ENCODE measurements around the gene MAN2B2.

Gene MAN2B2

DNA sequence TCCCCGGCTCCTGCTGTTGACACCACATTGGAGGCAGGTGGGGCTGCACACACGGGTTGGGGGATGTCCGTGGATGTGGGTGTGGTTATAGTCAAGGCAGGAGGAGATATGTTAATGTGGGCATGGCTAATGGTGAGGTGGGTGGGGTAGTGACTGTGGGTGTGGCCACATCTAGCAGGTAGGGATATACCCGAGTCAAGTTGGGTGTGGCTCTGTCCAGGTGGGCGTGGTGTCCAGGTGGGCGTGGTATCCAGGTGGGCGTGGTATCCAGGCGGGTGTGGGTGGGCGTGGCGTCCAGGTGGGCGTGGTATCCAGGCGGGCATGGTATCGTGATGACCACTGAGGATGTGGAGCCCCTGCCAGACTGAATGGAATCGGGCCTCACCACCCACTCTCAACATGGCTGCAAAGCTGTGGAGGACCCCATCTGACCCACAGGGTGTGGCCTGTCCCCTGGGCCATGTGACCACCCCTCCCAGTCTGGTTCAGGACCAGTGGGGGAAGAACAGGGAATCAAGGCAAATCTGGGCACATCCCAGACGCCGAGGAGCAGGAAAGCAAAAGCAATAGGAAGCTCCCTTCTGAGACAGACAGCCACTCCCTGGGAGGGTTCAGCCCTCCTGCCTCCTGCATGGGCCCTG lies 21.0 kb downstream of the MAN2B2 start:
- DNase-seq (ENCODE audit: low read depth) = no peak

DNA sequence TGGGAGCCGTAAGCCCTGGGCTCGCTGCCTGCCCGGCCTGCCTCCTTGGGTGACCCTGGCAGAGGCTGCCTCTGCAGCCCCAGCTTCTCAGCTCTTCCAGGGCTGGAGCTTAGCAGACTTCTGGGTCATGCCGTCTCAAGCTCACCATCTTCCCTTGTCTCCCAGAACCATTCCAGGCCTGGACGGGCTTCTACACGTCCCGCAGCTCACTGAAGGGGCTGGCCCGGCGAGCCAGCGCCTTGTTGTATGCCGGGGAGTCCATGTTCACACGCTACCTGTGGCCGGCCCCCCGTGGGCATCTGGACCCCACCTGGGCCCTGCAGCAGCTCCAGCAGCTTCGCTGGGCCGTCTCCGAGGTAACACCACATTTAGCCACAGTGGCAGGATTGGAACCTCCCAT lies 22.0 kb downstream of the MAN2B2 start:
- no peak for DNase-seq (ENCODE audit: low read depth)

DNA sequence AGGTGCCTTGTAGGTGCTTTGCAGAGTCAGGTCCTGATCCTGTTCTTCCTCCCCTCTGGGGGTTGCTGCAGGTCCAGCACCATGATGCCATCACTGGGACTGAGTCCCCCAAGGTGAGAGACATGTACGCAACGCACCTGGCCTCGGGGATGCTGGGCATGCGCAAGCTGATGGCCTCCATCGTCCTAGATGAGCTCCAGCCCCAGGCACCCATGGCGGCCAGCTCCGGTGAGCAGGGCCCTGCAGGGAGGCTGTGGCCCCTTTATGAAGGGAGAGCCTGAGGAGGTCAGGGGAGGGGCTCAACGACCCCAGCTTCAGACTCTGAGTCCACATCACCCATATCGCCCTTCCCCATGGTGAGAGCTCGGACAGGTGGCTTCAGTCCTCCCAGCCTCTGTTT lies 23.1 kb downstream of the MAN2B2 start:
- DNase-seq (ENCODE audit: low read depth) = no peak

DNA sequence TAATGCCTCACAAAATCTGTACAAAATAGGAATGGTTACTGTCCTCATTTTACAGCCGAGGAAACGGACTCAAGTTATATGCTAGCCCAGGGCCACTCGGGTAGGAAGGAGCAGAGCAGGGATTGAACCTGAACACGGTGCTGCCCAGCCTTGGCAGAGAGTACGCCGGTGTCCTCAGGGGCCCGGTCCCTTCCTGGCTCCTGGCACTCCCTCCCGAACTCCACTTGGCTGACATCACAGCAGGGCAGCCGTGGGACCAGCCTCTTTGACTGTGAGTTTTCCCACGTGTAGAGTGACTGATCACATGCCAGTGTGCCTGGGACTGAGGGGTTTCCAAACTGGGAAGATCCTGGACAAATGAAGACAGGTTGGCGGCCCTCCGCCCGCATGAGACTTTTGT lies 23.7 kb downstream of the MAN2B2 start:
- no peak for DNase-seq (ENCODE audit: low read depth)

DNA sequence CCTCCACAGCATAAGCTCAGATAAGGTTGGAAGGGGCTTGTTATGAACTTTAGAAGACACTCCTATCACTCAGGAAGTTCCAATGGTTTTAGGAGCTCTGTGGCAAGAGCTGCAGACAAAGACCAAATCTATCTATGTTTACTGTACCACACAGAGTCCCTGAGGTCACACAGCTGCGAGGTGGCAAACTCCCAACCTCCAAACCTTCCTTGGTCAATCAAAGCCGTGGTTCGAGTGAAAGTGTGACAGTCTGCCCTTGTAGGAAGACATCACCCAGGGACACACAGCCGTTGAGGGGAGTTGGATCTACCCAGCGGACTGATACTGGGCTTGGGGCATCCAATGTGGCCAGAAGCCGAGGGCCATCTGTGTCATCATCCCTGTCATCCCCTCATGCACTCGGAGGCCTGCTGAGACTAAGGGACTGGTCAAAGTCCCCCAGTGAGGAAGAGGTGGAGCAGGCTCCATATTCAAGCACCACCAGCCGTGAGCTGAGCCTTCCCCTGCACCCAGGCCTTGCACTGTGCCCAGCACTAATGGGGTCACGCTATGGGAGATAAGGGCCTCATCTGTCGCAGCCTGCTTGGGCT lies 26.8 kb downstream of the MAN2B2 start:
- no peak for DNase-seq (ENCODE audit: low read depth)

DNA sequence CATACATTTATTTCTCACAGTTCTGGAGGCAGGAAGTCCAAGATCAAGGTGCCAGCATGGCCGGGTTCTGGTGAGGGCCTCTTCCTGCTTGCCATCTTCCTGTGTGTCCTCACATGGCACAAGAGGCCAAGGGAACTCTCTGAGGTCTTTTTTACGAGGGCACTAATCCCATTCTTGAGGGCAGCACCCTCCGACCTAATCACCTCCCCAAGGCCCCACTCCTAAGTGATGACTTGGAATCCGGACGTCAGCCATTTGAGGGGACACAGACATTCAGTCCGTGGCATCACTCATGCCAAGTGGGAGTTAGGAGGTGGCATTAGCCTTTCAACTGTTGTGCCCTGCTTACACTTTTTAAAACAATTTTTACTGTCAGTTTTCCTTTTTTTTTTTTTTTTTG lies 27.3 kb downstream of the MAN2B2 start:
- DNase-seq (ENCODE audit: low read depth) = no peak

DNA sequence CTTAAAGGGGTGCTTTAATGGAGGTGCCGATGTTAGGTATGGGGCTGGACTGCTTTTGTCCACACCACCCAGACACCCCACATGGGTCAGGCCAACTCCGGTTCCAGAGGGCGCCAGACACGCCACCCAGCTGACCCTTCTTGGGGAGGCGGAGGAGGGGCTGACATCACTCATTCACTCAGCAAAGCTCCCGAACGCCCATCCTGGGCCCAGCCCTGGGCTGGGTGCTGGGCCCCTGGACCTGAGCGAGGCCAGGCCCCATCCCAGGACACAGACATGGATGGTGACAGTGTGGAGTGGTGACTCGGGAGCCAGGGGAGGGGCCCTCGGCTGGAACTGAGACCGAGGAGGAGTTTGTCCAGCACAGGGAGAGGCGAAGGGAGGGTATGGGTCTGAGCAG lies 28.1 kb downstream of the MAN2B2 start:
- DNase-seq (ENCODE audit: low read depth) = no peak

DNA sequence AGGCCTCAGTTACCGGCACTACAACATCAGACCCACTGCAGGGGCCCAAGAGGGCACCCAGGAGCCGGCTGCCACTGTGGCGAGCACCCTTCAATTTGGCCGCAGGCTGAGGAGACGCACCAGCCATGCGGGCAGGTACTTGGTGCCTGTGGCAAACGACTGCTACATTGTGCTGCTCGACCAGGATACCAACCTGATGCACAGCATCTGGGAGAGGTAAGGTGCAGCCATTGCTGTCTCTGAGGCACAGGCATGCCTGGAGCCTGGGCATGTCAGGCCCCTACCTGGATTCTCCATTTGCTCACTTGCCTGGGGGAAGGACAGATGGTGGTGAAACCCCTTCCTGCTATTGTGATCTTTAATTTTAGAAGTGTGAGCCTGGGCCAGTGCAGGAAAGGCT lies 30.1 kb downstream of the MAN2B2 start:
- no peak for DNase-seq (ENCODE audit: low read depth)

DNA sequence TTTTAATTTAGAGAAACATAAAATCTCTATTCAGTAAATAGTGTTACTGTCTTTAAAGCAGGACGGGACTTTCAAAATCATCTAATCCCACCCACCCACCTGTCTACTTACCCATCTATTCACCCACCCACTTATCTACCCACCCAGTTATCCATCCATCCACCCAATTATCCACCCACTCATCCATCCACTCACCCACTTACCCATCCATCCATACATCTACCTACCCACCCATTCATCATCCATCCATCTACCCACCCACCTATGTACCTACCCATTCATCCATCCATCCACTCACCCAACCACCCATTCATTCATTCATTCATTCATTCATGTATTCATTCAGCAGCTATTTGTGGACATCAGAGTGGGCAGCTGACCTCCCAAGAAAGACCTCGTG lies 30.6 kb downstream of the MAN2B2 start:
- DNase-seq (ENCODE audit: low read depth) = no peak

DNA sequence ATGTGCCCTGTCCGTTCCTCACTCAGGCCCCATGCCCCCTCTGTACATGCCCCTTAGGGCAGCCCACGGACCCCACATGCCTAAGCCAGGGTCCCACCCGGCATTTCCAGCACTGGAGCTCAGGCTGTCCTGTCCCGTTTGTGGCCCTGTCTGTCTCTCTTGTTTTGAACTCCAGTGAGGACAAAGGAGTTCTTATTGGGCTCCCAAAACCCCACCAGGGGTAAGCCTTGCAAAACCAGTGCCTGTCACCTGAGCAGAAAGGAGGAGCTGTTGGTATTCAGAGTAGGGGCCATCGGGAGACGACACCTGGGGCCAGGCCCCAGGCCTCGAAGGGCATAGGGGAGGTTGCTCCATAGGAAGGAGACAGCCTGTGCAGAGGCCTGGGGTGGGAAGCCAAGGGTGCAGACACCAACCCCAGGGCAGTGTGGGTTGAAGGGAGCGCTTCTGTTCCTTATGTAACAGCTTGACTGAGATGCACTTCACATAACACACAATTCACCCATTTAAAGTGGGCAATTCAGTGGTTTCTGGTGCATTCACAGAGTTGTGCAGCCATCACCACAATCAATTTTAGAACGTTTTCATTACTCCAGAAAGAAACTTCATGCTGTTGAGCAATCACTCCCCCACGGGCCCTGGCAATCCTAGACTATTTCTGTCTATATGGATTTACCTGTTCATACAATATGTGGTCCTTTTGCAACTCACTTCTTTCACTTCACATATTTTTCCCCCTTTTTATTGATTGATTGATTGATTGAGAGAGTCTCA lies 31.7 kb downstream of the MAN2B2 start:
- DNase-seq (ENCODE audit: low read depth) = no peak

DNA sequence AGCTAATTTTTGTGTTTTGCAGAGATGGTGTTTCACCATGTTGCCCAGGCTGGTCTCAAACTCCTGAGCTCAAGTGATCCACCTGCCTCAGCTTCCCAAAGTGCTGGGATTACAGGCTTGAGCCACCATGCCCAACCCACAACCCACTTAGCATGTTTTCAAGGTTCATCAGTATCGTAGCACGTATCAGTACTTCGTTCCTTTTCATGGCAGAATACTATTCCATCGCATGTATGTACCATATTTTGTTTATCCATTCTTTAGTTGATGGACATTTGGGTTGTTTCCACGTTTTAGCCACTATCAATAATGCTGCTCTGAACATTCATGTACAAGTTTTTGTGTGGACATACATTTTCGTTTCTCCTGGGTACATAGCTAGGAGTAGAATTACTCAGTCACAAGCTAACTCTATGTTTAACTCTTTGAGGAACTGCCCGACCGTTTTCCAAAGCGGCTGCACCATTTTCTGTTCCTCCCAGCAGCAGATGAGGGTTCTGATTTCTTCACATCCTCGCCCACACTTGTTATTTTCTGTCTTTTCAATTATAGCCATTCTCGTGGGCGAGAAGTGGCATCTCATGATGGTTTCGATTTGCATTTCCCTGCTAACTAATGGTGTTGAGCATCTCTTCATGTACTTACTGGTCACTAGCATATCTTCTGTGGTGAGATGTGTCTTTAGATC lies 32.5 kb downstream of the MAN2B2 start:
- DNase-seq (ENCODE audit: low read depth) = no peak

DNA sequence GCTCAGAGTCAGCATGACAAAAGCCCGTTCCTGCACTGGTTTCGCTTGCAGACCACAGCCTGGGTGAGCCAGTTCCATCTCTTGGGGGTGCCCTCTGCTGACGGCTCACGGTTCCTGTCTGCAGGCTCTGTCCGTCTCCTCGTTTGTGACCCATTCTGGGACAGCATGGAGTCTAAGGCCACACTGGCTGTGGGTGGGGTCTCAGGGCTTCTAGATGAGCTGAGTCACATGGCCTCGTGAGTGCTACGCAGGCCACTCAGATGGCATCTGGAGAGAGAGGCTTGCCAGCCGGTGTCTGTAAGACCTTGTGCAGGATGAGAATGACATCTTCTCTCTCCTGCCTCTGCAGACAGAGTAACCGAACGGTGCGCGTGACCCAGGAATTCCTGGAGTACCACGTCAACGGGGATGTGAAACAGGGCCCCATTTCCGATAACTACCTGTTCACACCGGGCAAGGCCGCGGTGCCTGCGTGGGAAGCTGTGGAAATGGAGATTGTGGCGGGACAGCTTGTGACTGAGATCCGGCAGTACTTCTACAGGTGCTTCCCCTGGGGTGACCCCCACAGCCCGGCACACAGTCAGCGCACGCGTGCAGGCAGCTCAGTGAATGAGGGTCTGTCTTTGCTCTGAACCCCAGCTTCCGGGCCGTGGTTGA lies 33.9 kb downstream of the MAN2B2 start:
- DNase-seq (ENCODE audit: low read depth) = no peak

DNA sequence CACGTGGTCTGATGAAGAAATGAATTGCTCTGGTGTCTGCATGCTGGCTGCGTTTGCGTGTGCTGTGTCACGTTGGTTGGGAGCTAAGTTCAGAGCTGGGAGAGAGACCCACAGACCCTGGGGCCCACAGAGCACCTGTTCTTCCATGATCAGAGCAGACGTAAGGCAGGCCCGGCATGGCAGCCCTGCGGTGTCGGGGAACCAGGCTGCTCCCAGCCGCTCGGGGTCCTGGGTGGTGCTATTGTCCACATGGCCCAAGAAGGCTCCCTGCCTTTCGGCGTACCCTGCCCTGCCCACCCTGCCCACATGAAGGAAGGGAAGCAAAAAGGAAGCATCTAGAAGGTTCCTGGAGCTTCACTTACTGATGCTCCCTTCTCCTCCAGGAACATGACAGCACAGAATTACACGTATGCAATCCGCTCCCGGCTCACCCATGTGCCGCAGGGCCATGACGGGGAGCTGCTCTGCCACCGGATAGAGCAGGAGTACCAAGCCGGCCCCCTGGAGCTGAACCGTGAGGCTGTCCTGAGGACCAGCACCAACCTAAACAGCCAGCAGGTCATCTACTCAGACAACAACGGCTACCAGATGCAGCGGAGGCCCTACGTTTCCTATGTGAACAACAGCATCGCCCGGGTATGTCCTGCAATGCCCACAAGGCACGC lies 34.6 kb downstream of the MAN2B2 start:
- DNase-seq (ENCODE audit: low read depth) = no peak

DNA sequence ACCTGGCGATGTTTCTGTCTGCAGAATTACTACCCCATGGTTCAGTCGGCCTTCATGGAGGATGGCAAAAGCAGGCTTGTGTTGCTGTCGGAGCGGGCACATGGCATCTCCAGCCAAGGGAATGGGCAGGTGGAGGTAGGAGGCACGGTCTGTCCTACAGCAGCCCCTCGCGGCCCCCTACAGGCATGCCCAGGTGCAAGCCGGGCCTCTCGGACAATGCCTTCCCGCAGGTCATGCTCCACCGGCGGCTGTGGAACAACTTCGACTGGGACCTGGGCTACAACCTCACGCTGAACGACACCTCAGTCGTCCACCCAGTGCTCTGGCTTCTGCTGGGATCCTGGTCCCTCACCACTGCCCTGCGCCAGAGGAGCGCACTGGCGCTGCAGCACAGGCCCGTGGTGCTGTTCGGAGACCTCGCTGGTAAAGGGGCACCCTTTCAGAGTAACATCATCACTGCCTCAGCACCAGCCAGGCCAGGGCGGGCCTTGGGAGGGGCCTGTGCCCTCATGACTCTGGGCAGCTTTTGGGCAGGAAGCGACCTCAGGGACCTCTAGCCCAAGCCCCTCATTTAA lies 36.0 kb downstream of the MAN2B2 start:
- no peak for DNase-seq (ENCODE audit: low read depth)

DNA sequence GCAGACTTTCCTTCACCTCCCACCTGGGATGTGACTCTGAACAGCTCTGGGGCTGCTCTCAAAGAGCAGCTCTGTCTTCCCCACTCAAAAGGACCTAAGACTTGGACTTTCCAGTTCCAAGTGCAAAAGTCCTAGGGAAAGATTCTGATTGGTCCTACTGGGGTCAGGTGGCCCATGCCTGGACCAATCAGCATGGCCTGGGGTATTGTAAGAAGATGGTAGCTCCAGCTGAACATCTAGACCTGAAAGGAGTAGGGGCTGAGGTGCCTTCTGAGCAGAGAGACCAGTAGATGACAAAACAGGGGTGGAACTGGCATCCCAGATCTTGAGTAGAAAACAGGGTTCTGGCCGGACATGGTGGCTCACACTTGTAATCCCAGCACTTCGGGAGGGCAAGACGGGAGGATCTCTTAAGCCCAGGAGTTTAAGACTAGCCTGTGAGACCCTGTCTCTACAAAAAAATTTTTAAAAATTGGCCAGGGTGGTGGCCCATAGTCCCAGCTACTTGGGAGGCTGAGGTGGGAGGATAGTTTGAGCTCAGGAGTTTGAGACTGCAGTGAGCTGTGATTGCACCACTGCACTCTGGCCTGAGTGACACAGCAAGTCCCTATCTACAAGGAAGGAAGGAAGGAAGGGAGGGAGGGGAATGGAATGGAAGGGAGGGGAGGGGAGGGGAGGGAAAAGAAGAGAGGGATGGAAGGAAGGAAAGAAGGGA lies 38.1 kb downstream of the MAN2B2 start:
- no peak for DNase-seq (ENCODE audit: low read depth)

DNA sequence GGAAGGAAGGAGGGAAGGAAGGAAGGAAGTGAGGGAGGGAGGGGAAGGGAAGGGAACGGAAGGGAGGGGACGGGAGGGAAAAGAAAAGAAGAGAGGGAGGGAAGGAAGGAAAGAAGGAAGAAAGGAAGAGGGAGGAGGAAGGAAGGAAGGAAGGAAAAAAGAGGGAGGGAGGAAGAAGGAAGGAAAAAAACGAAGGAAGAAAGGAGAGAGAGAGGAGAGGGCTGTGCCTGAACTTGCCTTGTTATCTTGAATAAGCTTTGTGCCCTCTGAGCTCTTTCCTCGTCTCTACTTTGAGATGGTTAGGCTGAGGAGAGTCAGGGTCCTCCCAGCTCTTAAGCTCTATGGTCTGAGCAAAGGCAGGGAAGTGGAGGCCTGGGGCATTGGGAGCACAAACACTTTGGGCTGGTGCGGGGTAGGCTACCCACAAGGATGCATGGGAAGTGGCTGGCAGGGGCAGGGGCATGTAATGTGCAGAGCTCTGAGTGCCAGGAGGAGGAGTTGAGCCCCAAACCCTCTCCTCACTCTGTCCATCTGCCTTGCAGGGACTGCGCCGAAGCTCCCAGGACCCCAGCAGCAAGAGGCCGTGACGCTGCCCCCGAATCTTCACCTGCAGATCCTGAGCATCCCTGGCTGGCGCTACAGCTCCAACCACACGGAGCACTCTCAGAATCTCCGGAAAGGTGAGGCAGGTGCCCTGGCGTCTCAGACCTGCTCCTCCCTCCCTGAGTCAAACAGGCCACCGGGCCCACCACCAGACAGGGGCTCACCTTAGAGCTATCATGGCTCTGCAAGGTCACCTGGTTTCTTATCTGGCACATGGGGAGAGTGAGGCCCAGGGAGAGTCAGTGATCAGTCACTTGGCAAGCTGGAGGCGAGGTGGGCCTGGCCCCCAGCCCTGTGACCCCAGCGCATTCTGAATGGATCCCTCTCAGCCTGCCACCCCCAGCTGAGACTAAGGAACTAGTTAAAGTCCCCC lies 39.0 kb downstream of the MAN2B2 start:
- no peak for DNase-seq (ENCODE audit: low read depth)

DNA sequence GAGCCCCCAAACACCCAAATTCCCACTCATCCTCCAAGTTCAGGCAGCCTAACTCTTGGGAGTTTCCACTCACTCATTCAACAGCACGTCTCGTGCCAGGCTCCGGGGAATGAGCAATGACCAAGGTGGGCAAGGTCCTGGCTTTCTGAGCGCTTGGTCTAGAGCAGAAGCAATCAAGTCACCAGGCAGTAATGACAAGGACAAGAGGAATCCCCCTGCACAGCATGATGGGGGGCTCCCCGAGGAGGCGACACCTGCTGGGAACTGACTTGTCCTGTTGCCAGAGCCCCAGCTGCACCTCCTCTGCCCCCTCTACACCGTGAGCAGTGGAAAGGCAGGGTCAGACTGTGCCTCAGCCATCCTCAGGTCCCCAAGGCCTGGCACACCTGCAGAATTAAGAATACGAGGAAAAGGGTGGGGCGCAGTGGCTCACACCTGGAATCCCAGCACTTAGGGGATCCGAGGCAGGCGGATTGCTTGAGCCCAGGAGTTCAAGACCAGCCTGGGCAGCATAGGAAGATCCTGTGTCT lies 39.8 kb downstream of the MAN2B2 start:
- no peak for DNase-seq (ENCODE audit: low read depth)

DNA sequence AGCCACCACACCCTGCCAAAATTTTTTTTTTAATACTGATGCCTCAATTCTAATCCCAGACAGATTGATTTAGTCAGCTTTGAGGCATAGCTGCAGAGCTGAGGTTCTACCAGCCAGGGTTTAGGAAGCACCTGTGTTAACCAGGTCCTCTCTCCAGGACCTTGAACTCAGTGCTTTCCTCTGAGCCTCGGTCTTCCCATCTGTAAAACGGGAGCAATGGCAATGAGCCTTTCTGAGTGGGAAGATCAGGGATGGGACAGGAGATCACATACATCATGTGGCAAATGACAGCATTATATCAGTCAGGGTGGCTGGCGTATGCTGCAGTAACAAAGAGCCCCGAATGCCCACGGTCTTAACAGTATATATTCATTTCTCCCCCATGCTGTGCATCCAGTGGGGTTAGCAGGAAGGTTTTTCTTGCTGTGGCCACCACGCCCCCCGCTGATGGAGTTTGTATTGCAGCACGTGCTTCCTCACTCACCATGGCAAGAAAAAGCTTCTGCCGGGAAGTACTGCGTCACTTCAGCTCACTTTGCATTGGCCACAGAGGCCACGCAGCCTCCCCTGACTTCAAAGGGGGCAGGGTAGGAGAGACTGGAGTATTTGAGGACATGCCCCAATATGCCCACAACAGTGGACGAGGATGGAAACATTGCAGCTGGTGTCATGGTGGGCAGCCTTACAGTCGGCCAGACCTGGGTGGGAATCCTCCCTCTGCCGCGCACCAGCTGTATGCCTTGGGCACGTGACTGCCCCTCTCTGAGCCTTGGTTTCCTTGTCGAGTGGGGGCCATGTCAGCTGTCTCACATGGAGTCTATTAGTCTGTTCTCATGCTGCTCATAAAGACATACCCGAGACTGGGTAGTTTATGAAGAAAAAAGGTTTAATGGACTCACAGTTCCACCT lies 41.4 kb downstream of the MAN2B2 start:
- no peak for DNase-seq (ENCODE audit: low read depth)
